NCI-H526 (cell line): ENCODE measurements around the gene TTBK1.

Source experiments
- DNase-seq, 2 experiments: peaks; one replicate each; lab custom pipeline; 2025; lab: John Stamatoyannopoulos, UW

Gene TTBK1

DNA sequence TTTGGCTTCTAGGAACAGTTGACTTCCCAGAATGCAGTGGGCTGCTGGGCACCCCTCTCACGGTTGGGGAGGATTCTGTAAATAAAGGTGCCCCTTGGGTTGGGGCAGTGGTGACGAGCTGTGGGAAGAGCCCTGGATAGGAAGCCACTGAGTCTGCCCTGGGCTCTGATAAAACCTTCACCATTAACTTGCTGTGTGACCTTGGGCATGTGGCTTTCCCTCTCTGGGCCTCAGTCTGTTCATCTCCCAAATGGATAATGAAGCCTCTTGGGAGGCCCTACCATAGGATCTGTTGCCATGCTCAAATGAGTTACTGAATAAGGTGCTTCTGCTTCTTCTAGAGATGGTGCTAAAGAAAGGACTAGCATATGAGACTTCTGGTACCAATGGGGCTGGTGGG lies 61.6 kb downstream of the TTBK1 start:
- no peak for DNase-seq

GRCh38 chr6:43306086-43306485 lies 62.8 kb downstream of the TTBK1 start:
- DNase-seq: no peak

GRCh38 chr6:43307451-43308100 lies 64.3 kb downstream of the TTBK1 start:
- DNase-seq: no peak

GRCh38 chr6:43308101-43308989 lies 65.1 kb downstream of the TTBK1 start, which contains the start of gene CRIP3:
Gene CRIP3, minus strand, starts transcription at chr6:43308826. Its CDS starts 34 bp downstream, at chr6:43308792.
- peak; percentile 51 to 83 for DNase-seq

DNA sequence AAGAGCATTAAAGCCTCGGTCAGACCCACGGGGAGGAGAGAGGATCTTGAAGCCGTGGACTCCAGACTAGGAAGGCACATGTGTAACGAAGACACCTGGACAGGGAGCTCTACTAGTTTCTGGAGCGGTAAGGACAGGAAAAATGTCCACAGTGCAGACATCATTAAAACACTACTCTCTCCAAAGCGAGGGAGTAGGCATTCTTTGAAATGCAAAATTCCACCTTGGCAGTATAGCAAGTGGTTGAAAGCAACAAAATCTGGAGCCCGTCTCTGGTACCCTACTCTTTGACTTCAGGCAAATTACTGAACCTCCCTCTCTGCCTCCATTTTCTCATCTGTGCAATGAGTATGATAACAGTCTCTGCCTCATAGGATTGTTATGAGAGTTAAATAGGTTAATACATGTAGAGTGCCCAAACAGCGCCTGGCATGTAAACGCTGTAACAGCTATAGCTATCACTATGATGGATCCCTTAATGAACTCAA lies 65.8 kb downstream of the TTBK1 start:
- DNase-seq: no peak

DNA sequence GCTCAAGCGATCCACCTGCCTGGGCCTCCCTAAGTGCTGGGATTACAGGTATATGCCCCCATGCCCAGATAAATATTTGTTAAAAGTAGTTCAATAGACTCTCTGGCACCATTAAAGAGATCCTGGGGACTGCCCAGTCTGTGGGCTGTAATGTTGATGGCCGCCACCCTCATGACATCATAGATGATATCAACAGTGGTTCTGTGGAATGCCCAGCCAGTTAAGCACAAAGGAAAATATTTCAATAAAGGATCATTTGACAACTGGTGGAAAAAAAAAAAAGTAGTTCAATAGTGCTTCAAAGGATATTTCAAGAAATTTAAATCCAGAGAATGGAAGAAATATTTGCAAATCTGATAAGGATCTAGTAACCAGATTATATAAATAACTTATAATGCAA lies 66.9 kb downstream of the TTBK1 start:
- DNase-seq: no peak

DNA sequence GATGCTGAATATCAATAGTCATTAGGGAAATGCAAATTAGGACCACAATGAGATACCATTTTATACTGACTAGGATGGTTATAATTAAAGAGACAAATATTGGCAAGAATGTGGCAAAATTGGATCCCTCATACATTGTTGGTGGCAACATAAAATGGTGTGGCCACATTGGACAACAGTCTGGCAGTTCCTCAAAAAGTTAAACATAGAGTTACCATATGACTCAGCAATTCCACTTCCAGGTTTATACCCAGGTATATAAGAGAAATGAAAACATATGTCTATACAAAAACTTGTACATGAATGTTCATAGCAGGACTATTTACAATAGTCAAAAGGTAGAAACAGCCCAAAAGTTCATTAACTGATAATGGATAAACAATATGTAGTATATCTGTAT lies 67.3 kb downstream of the TTBK1 start:
- DNase-seq: no peak

DNA sequence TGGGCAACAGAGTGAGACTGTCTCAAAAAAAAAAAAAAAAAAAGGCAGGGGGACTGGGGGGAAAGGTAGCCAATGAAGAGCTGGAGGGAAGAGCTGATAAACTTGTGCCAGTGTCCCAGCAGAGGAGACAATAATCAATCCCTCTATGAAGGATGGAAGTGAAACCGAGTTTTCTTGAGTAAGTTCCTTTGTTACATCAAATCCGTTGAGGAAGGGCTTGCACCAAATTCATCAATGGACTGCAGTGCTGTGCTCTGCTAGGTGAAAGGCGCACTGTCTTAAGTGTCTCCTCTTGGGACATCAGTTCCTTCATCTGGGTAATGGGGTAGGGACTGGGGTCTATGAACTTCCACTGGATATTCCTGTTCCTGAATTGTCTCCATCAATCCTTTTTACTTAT lies 68.4 kb downstream of the TTBK1 start:
- DNase-seq: no peak

GRCh38 chr6:43313813-43314212 lies 70.5 kb downstream of the TTBK1 start:
- no peak for DNase-seq

- peak in 1 of 2 experiments; percentile 12 for DNase-seq
These were observed 74.7 kb downstream of the TTBK1 start for GRCh38 chr6:43318011-43318410.

GRCh38 chr6:43325876-43326275 lies 82.6 kb downstream of the TTBK1 start:
- no peak for DNase-seq

DNA sequence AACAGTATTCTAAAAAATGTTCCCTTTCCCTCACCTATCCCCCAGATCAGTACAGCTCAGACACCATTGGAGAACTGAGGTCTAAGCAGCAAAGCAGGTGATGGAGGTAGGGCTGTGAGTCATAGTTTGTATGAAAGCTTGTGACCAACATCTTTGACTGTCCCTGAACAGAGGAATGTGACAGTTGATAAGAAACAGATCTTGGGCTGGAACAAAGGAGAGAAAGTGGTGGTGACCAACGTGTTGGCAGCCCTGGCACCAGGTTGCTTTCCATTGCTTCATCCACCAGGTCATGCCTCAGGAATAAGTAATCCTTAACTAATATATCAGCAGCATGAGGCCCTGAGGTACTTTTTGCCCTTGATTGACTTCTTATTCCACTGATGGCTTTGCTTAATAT lies 85.2 kb downstream of the TTBK1 start:
- no peak for DNase-seq

DNA sequence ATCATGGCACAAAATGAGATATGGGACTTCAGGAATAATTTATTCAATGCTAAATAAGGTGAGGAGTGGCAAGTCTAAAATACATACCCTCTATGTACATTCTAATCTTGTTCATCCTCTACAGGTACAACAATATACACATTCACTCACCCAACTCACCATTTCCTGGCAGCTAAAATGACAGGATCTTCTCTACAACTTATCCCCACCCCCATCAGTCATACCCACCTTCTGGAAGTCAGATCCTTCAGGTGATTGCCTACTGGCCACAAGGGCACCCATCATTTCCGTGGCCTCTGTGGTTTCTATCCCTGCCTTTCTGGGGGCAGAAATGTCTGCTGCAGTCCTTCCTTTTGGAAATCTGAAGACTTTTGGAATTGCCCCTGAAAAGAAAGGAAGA lies 88.2 kb downstream of the TTBK1 start:
- no peak for DNase-seq

- DNase-seq: no peak
These were observed 88.6 kb downstream of the TTBK1 start for GRCh38 chr6:43331891-43332290.

DNA sequence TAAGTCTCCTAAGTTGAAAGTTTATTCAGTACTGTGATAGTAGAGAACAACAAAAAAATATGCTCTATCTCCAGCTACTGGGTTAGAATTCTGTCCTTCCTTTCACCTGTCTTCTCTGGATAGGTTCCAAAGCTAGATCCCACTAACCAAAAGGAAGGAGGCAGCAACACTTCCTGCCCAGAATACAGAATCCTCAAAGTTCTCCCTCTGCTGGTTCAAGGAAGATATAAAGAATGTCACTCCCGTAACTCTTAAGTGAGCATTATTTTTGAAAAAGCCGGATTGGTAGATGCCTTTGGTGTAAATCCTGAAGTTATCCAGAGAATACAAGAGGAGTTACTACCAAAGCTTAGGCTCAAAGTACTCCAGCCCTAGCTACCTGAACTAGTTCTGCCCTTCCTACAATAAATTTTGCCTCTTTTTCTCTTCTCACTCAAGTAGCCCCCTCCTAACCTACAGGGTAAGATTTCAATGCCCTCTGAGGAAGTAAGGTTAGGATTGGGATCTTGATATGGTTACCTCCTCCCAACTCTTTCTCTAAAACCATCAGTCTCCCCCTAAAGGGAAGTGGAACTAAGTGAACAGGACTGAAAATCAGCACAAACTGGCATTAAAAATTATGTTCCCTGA lies 91.3 kb downstream of the TTBK1 start:
- DNase-seq: peak; percentile 9 to 55

DNA sequence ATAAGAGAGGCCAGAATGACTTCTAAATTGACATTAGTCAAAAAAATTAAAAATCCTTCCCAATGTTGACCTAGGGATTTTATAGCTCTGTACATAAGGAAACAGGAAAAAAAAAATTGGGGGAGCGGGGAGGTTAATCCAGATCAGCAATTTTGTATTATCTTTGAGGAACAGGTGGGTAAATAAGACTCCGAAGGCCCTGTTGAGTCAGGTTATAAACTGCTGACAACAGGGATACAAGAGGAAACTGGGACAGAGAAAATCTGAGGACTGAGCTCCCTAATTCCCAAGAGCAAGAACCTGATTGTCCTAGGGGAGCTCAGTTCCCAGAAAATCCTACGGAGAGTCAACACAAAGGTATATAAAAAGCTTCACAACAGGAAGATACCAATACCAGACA lies 92.2 kb downstream of the TTBK1 start:
- no peak for DNase-seq

GRCh38 chr6:43336382-43336781 lies 93.1 kb downstream of the TTBK1 start:
- no peak for DNase-seq
